AG08395 (cell line): ENCODE data around the gene AGPAT1.
A peak's percentile ranks its signal among the peaks of the same experiment; 100 is the strongest.
"Not testable (repeated sequence)": the region's sequence is repeated elsewhere in the genome, so short reads cannot be mapped to it uniquely, and the experiment has no call there.

Experiments
- DNase-seq: peaks from one replicate; pipeline ENCODE4 v3.0.0; 2012; ENCODE audit warnings: mixed read lengths, low spot score

Gene AGPAT1

GRCh38 chr6:32186151-32186840 is 10.4 kb upstream of the AGPAT1 start:
- not testable (repeated sequence) for DNase-seq

- peak; percentile 75 for DNase-seq
Measured at GRCh38 chr6:32185681-32186131, 9.8 kb upstream of the AGPAT1 start.

- DNase-seq = no peak
Measured at GRCh38 chr6:32184084-32184640, 8.3 kb upstream of the AGPAT1 start, which contains the start of gene AGER. AGER (minus strand) TSS chr6:32184253; CDS start chr6:32184222, 31 bp downstream.

- no peak for DNase-seq
Measured at GRCh38 chr6:32183483-32184083, 7.7 kb upstream of the AGPAT1 start.

- no peak for DNase-seq
Measured at GRCh38 chr6:32183030-32183429, 7.1 kb upstream of the AGPAT1 start.

GRCh38 chr6:32182555-32182981 is 6.7 kb upstream of the AGPAT1 start:
- no peak for DNase-seq

GRCh38 chr6:32181915-32182529 is 6.1 kb upstream of the AGPAT1 start:
- no peak for DNase-seq

GRCh38 chr6:32181148-32181702 is 5.3 kb upstream of the AGPAT1 start:
- no peak for DNase-seq

- no peak for DNase-seq
Measured at GRCh38 chr6:32179766-32180405, 4.0 kb upstream of the AGPAT1 start.

GRCh38 chr6:32178547-32179440 is 2.9 kb upstream of the AGPAT1 start:
- no peak for DNase-seq

GRCh38 chr6:32177788-32178546 is 2.1 kb upstream of the AGPAT1 start, which contains the start of gene RNF5:
RNF5 (plus strand) TSS chr6:32178405; CDS start chr6:32178512, 107 bp downstream.
- DNase-seq = peak; percentile 99

GRCh38 chr6:32177183-32177787 is 1.4 kb upstream of the AGPAT1 start:
- DNase-seq = no peak

GRCh38 chr6:32176476-32177182 is 745 bp upstream of the AGPAT1 start:
- no peak for DNase-seq

- DNase-seq = no peak
Measured at GRCh38 chr6:32175322-32175710, 568 bp downstream of the AGPAT1 start.

GRCh38 chr6:32174416-32174815 is 1.5 kb downstream of the AGPAT1 start:
- DNase-seq = no peak

GRCh38 chr6:32173051-32173727 is 2.7 kb downstream of the AGPAT1 start:
- DNase-seq = no peak

GRCh38 chr6:32171234-32171633 is 4.7 kb downstream of the AGPAT1 start:
- no peak for DNase-seq

GRCh38 chr6:32170294-32170693 is 5.6 kb downstream of the AGPAT1 start:
- no peak for DNase-seq
